Measurements from ENCODE around the gene KCNK3.

Gene KCNK3

GRCh38 chr2:26711457-26712161 lies 19.1 kb downstream of the KCNK3 start:
- no peak for DNase-seq (ENCODE audit: low read depth, low spot score)

- DNase-seq (ENCODE audit: low read depth, low spot score): no peak
Observed at GRCh38 chr2:26712486-26713465, 20.3 kb downstream of the KCNK3 start.

GRCh38 chr2:26715528-26716270 lies 23.2 kb downstream of the KCNK3 start:
- no peak for DNase-seq (ENCODE audit: low read depth, low spot score)

- DNase-seq (ENCODE audit: low read depth, low spot score): no peak
Observed at GRCh38 chr2:26716340-26716739, 23.8 kb downstream of the KCNK3 start.

- no peak for DNase-seq (ENCODE audit: low read depth, low spot score)
Observed at GRCh38 chr2:26716769-26717168, 24.2 kb downstream of the KCNK3 start.

GRCh38 chr2:26717362-26717761 lies 24.8 kb downstream of the KCNK3 start:
- DNase-seq (ENCODE audit: low read depth, low spot score): no peak

GRCh38 chr2:26718949-26719686 lies 26.6 kb downstream of the KCNK3 start:
- DNase-seq (ENCODE audit: low read depth, low spot score): no peak

GRCh38 chr2:26720322-26721114 lies 28.0 kb downstream of the KCNK3 start:
- no peak for DNase-seq (ENCODE audit: low read depth, low spot score)

- DNase-seq (ENCODE audit: low read depth, low spot score): no peak
Observed at GRCh38 chr2:26721115-26722032, 28.9 kb downstream of the KCNK3 start.

- no peak for DNase-seq (ENCODE audit: low read depth, low spot score)
Observed at GRCh38 chr2:26722328-26722727, 29.8 kb downstream of the KCNK3 start.

GRCh38 chr2:26722911-26723310 lies 30.4 kb downstream of the KCNK3 start:
- DNase-seq (ENCODE audit: low read depth, low spot score): no peak

- no peak for DNase-seq (ENCODE audit: low read depth, low spot score)
Observed at GRCh38 chr2:26723475-26723874, 31.0 kb downstream of the KCNK3 start.

GRCh38 chr2:26723991-26724750 lies 31.6 kb downstream of the KCNK3 start:
- DNase-seq (ENCODE audit: low read depth, low spot score): peak; percentile 67

GRCh38 chr2:26724784-26725520 lies 32.4 kb downstream of the KCNK3 start:
- DNase-seq (ENCODE audit: low read depth, low spot score): no peak

- DNase-seq (ENCODE audit: low read depth, low spot score): no peak
Observed at GRCh38 chr2:26725521-26725820, 32.9 kb downstream of the KCNK3 start.

GRCh38 chr2:26726228-26726627 lies 33.7 kb downstream of the KCNK3 start:
- DNase-seq (ENCODE audit: low read depth, low spot score): no peak

- no peak for DNase-seq (ENCODE audit: low read depth, low spot score)
Observed at GRCh38 chr2:26727641-26728561, 35.4 kb downstream of the KCNK3 start.
